K562 (cell line): ENCODE data around the gene RPUSD1. TPM values are rescaled to one million over a fixed set of nuclear protein-coding genes. Genes with fewer than 3 reads are reported as not detected.

Experiments
- DACH1 ChIP-seq: fragments of 450-650 bp; IDR thresholded peaks from 2 replicates; pipeline ENCODE4 v1.6.1; 2018; ENCODE audit not compliant: partially characterized antibody
- KDM1A ChIP-seq, 2 experiments: fragments of 450-650 bp; IDR thresholded peaks; 2 replicates each; pipeline ENCODE4 v1.6.1; 2016; ENCODE audit warnings: mild to moderate bottlenecking in 2 of 2
- SRSF1 ChIP-seq: fragments of 200-400 bp; formaldehyde crosslinking; IDR thresholded peaks from 2 replicates; pipeline ENCODE4 v1.6.1; 2017; ENCODE audit warnings: mild to moderate bottlenecking, low read depth, low read length, moderate library complexity
- polyA plus RNA-seq, 8 experiments: library from polyadenylated mRNA; depleted of rRNA in 4 of 8; stranded (reverse) in 5 of 8; unstranded in 3 of 8; fragments of >200 nt; fragmentation: Nextera tagmentation in 2 of 8; fragmentation: Illumina TruSeq in 1 of 8; extraction: Ambion mirVana in 2 of 8; extraction: Trizol in 1 of 8; gene quantifications; 2 replicates each; pipeline versions ENCODE4 v1.2.1 to v1.2.3, GENCODE V29; 2011 to 2014; ENCODE audit warnings: inconsistent platforms in 1 of 8, missing spikeins in 1 of 8
- total RNA-seq, 7 experiments: library from RNA; depleted of rRNA in 6 of 7; stranded (reverse); fragments of >200 nt in 6 of 7; fragmentation: Illumina TruSeq in 2 of 7; extraction: Trizol in 2 of 7; gene quantifications; 2 replicates each; pipeline versions ENCODE4 v1.2.1 to v1.2.3, GENCODE V29; 2011 to 2021; ENCODE audit warnings: low replicate concordance in 1 of 7
- TF ChIP-seq, protein P1 (sequence below): fragments of 200-600 bp; sonication (generic); IDR thresholded peaks from one replicate; pipeline ENCODE4 v1.6.1; 2012; ENCODE audit warnings: mild to moderate bottlenecking, low read depth, low read length, inconsistent platforms
- TF ChIP-seq, protein P2 (sequence below): fragments of 450-650 bp; IDR thresholded peaks from 2 replicates; pipeline ENCODE4 v1.6.1; 2017; ENCODE audit warnings: antibody characterized with exemption, mild to moderate bottlenecking

RPUSD1 gene
- total and polyA plus RNA-seq, 9 of the 15 experiments (the other 6 are each of a cell fraction or from before 2014, with no cell fraction given): 0.45 to 56.6 (median 12.0) TPM

DNA sequence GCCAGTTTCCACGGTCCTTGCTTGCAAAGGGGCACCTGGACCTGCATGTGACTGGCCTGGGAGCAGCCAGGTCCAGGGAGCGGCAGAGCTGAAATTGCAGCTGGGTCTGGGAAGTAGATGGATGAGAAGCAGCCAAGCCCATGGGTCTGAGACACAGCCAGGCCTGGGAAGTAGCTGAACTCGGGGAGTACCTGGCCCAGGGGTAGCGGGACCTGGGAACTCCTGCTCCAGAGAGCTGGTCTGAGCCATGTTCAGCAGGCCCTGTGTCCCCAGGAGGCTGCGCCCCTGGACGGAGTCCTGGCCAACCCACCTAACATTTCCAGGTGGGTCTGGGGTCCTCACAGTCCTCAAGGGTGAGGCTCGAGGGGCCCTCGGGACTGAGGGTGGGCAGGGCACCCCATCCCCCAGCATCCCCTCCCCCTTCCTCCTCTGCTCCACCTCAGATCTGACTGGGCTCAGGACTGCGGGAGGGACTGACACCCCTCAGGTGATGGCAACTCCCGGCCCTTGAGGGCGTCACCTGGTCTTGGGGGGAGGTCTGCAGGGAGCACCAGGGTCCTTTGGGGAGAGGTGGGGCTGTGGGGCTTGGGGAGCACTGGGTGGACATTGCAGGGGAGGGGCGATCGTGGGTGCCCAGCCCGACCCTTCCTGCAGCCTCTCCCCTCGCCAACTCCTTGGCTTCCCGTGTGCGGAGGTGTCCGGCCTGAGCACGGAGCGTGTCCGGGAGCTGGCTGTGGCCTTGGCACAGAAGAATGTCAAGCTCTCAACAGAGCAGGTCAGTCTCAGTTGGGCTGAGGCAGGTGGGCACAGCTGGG lies 24.6 kb downstream of the RPUSD1 start (continued):
- TF ChIP-seq, protein P1, sequence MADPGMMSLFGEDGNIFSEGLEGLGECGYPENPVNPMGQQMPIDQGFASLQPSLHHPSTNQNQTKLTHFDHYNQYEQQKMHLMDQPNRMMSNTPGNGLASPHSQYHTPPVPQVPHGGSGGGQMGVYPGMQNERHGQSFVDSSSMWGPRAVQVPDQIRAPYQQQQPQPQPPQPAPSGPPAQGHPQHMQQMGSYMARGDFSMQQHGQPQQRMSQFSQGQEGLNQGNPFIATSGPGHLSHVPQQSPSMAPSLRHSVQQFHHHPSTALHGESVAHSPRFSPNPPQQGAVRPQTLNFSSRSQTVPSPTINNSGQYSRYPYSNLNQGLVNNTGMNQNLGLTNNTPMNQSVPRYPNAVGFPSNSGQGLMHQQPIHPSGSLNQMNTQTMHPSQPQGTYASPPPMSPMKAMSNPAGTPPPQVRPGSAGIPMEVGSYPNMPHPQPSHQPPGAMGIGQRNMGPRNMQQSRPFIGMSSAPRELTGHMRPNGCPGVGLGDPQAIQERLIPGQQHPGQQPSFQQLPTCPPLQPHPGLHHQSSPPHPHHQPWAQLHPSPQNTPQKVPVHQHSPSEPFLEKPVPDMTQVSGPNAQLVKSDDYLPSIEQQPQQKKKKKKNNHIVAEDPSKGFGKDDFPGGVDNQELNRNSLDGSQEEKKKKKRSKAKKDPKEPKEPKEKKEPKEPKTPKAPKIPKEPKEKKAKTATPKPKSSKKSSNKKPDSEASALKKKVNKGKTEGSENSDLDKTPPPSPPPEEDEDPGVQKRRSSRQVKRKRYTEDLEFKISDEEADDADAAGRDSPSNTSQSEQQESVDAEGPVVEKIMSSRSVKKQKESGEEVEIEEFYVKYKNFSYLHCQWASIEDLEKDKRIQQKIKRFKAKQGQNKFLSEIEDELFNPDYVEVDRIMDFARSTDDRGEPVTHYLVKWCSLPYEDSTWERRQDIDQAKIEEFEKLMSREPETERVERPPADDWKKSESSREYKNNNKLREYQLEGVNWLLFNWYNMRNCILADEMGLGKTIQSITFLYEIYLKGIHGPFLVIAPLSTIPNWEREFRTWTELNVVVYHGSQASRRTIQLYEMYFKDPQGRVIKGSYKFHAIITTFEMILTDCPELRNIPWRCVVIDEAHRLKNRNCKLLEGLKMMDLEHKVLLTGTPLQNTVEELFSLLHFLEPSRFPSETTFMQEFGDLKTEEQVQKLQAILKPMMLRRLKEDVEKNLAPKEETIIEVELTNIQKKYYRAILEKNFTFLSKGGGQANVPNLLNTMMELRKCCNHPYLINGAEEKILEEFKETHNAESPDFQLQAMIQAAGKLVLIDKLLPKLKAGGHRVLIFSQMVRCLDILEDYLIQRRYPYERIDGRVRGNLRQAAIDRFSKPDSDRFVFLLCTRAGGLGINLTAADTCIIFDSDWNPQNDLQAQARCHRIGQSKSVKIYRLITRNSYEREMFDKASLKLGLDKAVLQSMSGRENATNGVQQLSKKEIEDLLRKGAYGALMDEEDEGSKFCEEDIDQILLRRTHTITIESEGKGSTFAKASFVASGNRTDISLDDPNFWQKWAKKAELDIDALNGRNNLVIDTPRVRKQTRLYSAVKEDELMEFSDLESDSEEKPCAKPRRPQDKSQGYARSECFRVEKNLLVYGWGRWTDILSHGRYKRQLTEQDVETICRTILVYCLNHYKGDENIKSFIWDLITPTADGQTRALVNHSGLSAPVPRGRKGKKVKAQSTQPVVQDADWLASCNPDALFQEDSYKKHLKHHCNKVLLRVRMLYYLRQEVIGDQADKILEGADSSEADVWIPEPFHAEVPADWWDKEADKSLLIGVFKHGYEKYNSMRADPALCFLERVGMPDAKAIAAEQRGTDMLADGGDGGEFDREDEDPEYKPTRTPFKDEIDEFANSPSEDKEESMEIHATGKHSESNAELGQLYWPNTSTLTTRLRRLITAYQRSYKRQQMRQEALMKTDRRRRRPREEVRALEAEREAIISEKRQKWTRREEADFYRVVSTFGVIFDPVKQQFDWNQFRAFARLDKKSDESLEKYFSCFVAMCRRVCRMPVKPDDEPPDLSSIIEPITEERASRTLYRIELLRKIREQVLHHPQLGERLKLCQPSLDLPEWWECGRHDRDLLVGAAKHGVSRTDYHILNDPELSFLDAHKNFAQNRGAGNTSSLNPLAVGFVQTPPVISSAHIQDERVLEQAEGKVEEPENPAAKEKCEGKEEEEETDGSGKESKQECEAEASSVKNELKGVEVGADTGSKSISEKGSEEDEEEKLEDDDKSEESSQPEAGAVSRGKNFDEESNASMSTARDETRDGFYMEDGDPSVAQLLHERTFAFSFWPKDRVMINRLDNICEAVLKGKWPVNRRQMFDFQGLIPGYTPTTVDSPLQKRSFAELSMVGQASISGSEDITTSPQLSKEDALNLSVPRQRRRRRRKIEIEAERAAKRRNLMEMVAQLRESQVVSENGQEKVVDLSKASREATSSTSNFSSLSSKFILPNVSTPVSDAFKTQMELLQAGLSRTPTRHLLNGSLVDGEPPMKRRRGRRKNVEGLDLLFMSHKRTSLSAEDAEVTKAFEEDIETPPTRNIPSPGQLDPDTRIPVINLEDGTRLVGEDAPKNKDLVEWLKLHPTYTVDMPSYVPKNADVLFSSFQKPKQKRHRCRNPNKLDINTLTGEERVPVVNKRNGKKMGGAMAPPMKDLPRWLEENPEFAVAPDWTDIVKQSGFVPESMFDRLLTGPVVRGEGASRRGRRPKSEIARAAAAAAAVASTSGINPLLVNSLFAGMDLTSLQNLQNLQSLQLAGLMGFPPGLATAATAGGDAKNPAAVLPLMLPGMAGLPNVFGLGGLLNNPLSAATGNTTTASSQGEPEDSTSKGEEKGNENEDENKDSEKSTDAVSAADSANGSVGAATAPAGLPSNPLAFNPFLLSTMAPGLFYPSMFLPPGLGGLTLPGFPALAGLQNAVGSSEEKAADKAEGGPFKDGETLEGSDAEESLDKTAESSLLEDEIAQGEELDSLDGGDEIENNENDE: no peak
- TF ChIP-seq, protein P2, sequence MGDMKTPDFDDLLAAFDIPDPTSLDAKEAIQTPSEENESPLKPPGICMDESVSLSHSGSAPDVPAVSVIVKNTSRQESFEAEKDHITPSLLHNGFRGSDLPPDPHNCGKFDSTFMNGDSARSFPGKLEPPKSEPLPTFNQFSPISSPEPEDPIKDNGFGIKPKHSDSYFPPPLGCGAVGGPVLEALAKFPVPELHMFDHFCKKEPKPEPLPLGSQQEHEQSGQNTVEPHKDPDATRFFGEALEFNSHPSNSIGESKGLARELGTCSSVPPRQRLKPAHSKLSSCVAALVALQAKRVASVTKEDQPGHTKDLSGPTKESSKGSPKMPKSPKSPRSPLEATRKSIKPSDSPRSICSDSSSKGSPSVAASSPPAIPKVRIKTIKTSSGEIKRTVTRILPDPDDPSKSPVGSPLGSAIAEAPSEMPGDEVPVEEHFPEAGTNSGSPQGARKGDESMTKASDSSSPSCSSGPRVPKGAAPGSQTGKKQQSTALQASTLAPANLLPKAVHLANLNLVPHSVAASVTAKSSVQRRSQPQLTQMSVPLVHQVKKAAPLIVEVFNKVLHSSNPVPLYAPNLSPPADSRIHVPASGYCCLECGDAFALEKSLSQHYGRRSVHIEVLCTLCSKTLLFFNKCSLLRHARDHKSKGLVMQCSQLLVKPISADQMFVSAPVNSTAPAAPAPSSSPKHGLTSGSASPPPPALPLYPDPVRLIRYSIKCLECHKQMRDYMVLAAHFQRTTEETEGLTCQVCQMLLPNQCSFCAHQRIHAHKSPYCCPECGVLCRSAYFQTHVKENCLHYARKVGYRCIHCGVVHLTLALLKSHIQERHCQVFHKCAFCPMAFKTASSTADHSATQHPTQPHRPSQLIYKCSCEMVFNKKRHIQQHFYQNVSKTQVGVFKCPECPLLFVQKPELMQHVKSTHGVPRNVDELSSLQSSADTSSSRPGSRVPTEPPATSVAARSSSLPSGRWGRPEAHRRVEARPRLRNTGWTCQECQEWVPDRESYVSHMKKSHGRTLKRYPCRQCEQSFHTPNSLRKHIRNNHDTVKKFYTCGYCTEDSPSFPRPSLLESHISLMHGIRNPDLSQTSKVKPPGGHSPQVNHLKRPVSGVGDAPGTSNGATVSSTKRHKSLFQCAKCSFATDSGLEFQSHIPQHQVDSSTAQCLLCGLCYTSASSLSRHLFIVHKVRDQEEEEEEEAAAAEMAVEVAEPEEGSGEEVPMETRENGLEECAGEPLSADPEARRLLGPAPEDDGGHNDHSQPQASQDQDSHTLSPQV: no peak
- TF ChIP-seq SRSF1 (no peak), KDM1A (IDR thresholded peaks at IDR 0.05) (0 out of 4 replicates have a peak, but pooled peaks of 1 of the 2 experiments have one; percentile 17), DACH1 (no peak)
